Muscle layer of duodenum (tissue), 2 donors: ENCODE results near the gene HOXB3.
A peak's percentile ranks its signal among the peaks of the same experiment; 100 is the strongest.

ENCODE experiments used
- H3K27ac ChIP-seq: one replicate; pipeline ENCODE4 v1.7.0; 2013; ENCODE audit warnings: mild to moderate bottlenecking, low read length
- H3K27me3 ChIP-seq: one replicate; pipeline ENCODE4 v1.7.0; 2013; ENCODE audit warnings: low read depth, mild to moderate bottlenecking, control low read depth, low read length
- H3K36me3 ChIP-seq, 2 donors: one replicate each; pipeline ENCODE4 v1.7.0; 2013; ENCODE audit warnings: low read length in 2 of 2, control low read depth in 1 of 2, mild to moderate bottlenecking in 1 of 2; ENCODE audit not compliant: insufficient read depth in 2 of 2, control insufficient read depth in 1 of 2
- H3K4me1 ChIP-seq, 2 donors: one replicate each; pipeline ENCODE4 v1.7.0; 2013; ENCODE audit warnings: low read length in 2 of 2, mild to moderate bottlenecking in 2 of 2, control low read depth in 1 of 2, moderate library complexity in 1 of 2; ENCODE audit not compliant: insufficient read depth in 2 of 2, control insufficient read depth in 1 of 2
- H3K4me3 ChIP-seq, 2 donors: one replicate each; pipeline ENCODE4 v1.7.0; 2013; ENCODE audit warnings: low read length in 2 of 2, low read depth in 1 of 2, mild to moderate bottlenecking in 1 of 2
- H3K9me3 ChIP-seq, 2 donors: one replicate each; pipeline ENCODE4 v1.7.0; 2013; ENCODE audit warnings: low read length in 2 of 2, control low read depth in 1 of 2, mild to moderate bottlenecking in 1 of 2; ENCODE audit not compliant: control insufficient read depth in 1 of 2
- donor health status: healthy.

Gene HOXB3

GRCh38 chr17:48608494-48608834 is 18.4 kb upstream of the HOXB3 start:
- H3K4me3 ChIP-seq: no peak overlapping the region
- peaks cover 42% of the 10 kb centered on the region for H3K27me3 ChIP-seq
- H3K36me3 ChIP-seq: peaks cover 0 to 5% of the 10 kb centered on the region in 2 donors
- no peaks in the 10 kb centered on the region for H3K9me3 ChIP-seq
- peaks cover 0 to 34% of the 10 kb centered on the region in 2 donors for H3K4me1 ChIP-seq
- H3K27ac ChIP-seq: no peak overlapping the region

- Histone ChIP-seq H3K27ac (no peak overlapping the region), H3K27me3 (peaks cover 35% of the 10 kb centered on the region), H3K4me3 (no peak overlapping the region), H3K4me1 (peaks cover 0 to 35% of the 10 kb centered on the region in 2 donors), H3K36me3 (peaks cover 0 to 5% of the 10 kb centered on the region in 2 donors), H3K9me3 (no peaks in the 10 kb centered on the region)
Measured at GRCh38 chr17:48606892-48607614, 17.0 kb upstream of the HOXB3 start.

GRCh38 chr17:48605991-48606891 is 16.2 kb upstream of the HOXB3 start:
- H3K4me1 ChIP-seq: peaks cover 0 to 31% of the 10 kb centered on the region in 2 donors
- H3K9me3 ChIP-seq: no peaks in the 10 kb centered on the region
- no peak overlapping the region for H3K4me3 ChIP-seq
- H3K36me3 ChIP-seq: peaks cover 0 to 5% of the 10 kb centered on the region in 2 donors
- no peak overlapping the region for H3K27ac ChIP-seq
- H3K27me3 ChIP-seq: peaks cover 34% of the 10 kb centered on the region

- Histone ChIP-seq H3K4me1 (peaks cover 0 to 24% of the 10 kb centered on the region in 2 donors), H3K27ac (no peak overlapping the region), H3K36me3 (peaks cover 0 to 5% of the 10 kb centered on the region in 2 donors), H3K4me3 (no peak overlapping the region), H3K9me3 (no peaks in the 10 kb centered on the region), H3K27me3 (peaks cover 34% of the 10 kb centered on the region)
Measured at GRCh38 chr17:48605409-48605919, 15.4 kb upstream of the HOXB3 start.

- peak within 1 kb of the TSS in 1 of 2 donors; percentile 6 for H3K4me3 ChIP-seq
- H3K27ac ChIP-seq: no peak within 1 kb of the TSS
- peaks cover 32% of the 10 kb centered on the region for H3K27me3 ChIP-seq
Measured at GRCh38 chr17:48604770-48605329, 14.8 kb upstream of the HOXB3 start, which contains the start of gene HOXB6. TSS of gene HOXB6 (minus strand) at chr17:48604986. CDS start at chr17:48598150, 6,836 bp downstream.

GRCh38 chr17:48603959-48604769 is 14.1 kb upstream of the HOXB3 start:
- Histone ChIP-seq H3K36me3 (peaks cover 0 to 5% of the 10 kb centered on the region in 2 donors), H3K9me3 (no peaks in the 10 kb centered on the region), H3K27ac (no peak overlapping the region), H3K4me3 (peak overlapping the region in 1 of 2 donors; percentile 6), H3K27me3 (peaks cover 25% of the 10 kb centered on the region), H3K4me1 (peaks cover 0 to 13% of the 10 kb centered on the region in 2 donors)

More at GRCh38 chr17:48604770-48605329, 14.8 kb upstream of the HOXB3 start, which contains the start of gene HOXB6:
- Histone ChIP-seq H3K4me1 (peaks cover 0 to 18% of the 10 kb centered on the region in 2 donors), H3K9me3 (no peaks in the 10 kb centered on the region), H3K36me3 (peaks cover 0 to 5% of the 10 kb centered on the region in 2 donors)

GRCh38 chr17:48601539-48602425 is 11.7 kb upstream of the HOXB3 start:
- Histone ChIP-seq H3K9me3 (no peaks in the 10 kb centered on the region), H3K36me3 (peaks cover 0 to 5% of the 10 kb centered on the region in 2 donors), H3K27ac (no peak overlapping the region), H3K27me3 (peaks cover 24% of the 10 kb centered on the region), H3K4me1 (peaks cover 0 to 13% of the 10 kb centered on the region in 2 donors), H3K4me3 (no peak overlapping the region)

GRCh38 chr17:48601207-48601538 is 11.1 kb upstream of the HOXB3 start:
- Histone ChIP-seq H3K27ac (no peak overlapping the region), H3K36me3 (no peaks in the 10 kb centered on the region), H3K27me3 (peaks cover 24% of the 10 kb centered on the region), H3K4me3 (no peak overlapping the region), H3K4me1 (peaks cover 0 to 19% of the 10 kb centered on the region in 2 donors), H3K9me3 (no peaks in the 10 kb centered on the region)

GRCh38 chr17:48600244-48601098 is 10.4 kb upstream of the HOXB3 start:
- no peaks in the 10 kb centered on the region for H3K9me3 ChIP-seq
- H3K27me3 ChIP-seq: peaks cover 24% of the 10 kb centered on the region
- H3K36me3 ChIP-seq: no peaks in the 10 kb centered on the region
- no peak overlapping the region for H3K27ac ChIP-seq
- no peak overlapping the region for H3K4me3 ChIP-seq
- H3K4me1 ChIP-seq: peaks cover 0 to 26% of the 10 kb centered on the region in 2 donors
